Measurements from ENCODE around the gene MLLT3.

- TF ChIP-seq CTCF (IDR thresholded peaks at IDR 0.05; ENCODE audit: extremely low read depth in 1 of 2, insufficient read depth in 1 of 2, low read depth in 1 of 2, low read length in 2 of 2) (no peak), POLR2AphosphoS5 (IDR thresholded peaks at IDR 0.05; ENCODE audit: insufficient read depth, low read depth, low read length) (no peak), JUN (IDR thresholded peaks at IDR 0.05; ENCODE audit: borderline replicate concordance, insufficient read depth, insufficient read length, low read depth) (no peak), MAX (IDR thresholded peaks at IDR 0.05; ENCODE audit: insufficient read depth, insufficient read length) (no peak)
These were observed 295.8 kb downstream of the MLLT3 start for GRCh38 chr9:20326516-20326915.

Data from endothelial cell of umbilical vein (primary cell).